ENCODE measurements around the gene CHID1. TPM values are rescaled to one million over a fixed set of nuclear protein-coding genes. Genes with fewer than 3 reads are reported as not detected.

The CHID1 gene
- total RNA-seq, 1 donor from 2014 or later: 112 TPM

DNA sequence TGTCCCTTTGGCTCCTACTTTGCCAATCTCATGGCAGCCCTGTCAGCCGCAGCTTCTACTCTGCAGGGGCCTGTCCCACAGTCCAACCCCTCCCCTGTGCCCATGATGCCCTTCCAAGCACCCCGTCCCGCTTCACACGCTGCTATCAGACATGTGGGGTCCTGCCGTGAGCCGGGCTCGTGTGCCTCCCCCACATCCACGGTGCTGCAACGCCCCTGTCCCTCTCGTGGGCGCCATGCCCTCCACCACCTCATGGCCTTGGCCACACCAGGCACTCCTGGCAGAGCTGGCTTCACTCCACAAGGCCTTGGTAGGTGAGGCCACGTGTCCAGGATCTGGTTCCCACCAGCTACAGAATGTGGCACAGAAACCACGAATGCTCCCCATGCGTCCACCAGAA lies 23.0 kb downstream of the CHID1 start:
- Mint-ChIP-seq H3K9me3 (ENCODE audit: unreplicated experiment) (no peaks in the 10 kb centered on the region), H3K27ac (ENCODE audit: unreplicated experiment) (no peak overlapping the region), H3K27me3 (ENCODE audit: unreplicated experiment) (no peaks in the 10 kb centered on the region), H3K4me3 (ENCODE audit: unreplicated experiment) (no peak overlapping the region), H3K36me3 (ENCODE audit: unreplicated experiment) (peaks cover 12% of the 10 kb centered on the region), H3K4me1 (ENCODE audit: unreplicated experiment) (peaks cover 1% of the 10 kb centered on the region)
- no peak for DNase-seq (ENCODE audit: extremely low spot score, unreplicated experiment)
- TF ChIP-seq, protein P1, sequence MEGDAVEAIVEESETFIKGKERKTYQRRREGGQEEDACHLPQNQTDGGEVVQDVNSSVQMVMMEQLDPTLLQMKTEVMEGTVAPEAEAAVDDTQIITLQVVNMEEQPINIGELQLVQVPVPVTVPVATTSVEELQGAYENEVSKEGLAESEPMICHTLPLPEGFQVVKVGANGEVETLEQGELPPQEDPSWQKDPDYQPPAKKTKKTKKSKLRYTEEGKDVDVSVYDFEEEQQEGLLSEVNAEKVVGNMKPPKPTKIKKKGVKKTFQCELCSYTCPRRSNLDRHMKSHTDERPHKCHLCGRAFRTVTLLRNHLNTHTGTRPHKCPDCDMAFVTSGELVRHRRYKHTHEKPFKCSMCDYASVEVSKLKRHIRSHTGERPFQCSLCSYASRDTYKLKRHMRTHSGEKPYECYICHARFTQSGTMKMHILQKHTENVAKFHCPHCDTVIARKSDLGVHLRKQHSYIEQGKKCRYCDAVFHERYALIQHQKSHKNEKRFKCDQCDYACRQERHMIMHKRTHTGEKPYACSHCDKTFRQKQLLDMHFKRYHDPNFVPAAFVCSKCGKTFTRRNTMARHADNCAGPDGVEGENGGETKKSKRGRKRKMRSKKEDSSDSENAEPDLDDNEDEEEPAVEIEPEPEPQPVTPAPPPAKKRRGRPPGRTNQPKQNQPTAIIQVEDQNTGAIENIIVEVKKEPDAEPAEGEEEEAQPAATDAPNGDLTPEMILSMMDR (IDR thresholded peaks at IDR 0.05): no peak

DNA sequence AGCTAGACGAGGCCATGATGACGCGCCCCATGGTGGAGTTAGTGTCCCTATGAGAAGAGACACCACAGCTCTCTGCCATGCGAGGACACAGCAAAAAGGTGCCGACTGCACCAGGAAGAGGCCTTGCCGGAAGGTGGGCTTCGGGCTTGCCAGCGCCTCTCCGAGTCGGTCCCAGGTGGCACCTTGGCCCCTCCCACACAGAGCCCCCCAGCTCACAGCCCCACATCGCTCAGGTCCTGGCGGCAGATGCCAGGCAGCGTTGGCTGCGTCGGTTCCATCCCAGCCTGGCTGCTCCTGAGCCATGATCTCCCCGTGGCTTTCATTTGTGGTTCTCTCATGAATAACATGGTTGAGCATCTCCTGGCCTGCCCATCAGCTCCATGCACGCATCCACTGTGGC lies 24.0 kb downstream of the CHID1 start:
- Mint-ChIP-seq H3K9me3 (ENCODE audit: unreplicated experiment) (no peaks in the 10 kb centered on the region), H3K36me3 (ENCODE audit: unreplicated experiment) (peaks cover 16% of the 10 kb centered on the region), H3K4me3 (ENCODE audit: unreplicated experiment) (no peak overlapping the region), H3K27me3 (ENCODE audit: unreplicated experiment) (no peaks in the 10 kb centered on the region), H3K27ac (ENCODE audit: unreplicated experiment) (no peak overlapping the region), H3K4me1 (ENCODE audit: unreplicated experiment) (peaks cover 6% of the 10 kb centered on the region)
- TF ChIP-seq, protein P1 (IDR thresholded peaks at IDR 0.05): no peak
- DNase-seq (ENCODE audit: extremely low spot score, unreplicated experiment): no peak

DNA sequence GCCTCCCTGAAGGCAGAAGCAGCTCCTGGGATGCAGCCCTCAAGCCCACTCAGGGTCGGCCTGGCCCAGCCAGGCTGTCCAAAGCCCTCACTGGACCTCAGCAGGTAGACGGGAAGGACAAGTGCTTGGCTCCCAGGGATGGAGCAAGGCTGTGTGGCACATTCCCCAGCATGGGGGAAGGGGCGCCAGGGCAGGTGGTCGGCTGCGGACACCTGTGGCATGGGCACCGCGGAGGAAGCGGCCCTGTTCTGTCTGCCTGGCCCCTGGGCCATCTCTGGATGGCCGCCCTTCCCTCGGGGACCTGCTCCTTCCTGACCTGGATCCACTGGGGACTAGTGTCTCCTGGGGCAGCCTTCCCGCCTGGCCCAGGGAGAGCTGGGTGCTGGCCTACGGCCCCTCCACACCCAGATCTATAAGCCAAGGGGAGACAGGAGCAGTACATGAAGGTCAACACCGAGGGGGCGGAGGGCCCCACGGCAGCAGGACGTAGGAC lies 26.0 kb downstream of the CHID1 start:
- H3K4me1 Mint-ChIP-seq (ENCODE audit: unreplicated experiment): peaks cover 6% of the 10 kb centered on the region
- H3K27ac Mint-ChIP-seq (ENCODE audit: unreplicated experiment): no peak overlapping the region
- TF ChIP-seq, protein P1 (IDR thresholded peaks at IDR 0.05): no peak
- H3K36me3 Mint-ChIP-seq (ENCODE audit: unreplicated experiment): peaks cover 24% of the 10 kb centered on the region
- DNase-seq (ENCODE audit: extremely low spot score, unreplicated experiment): no peak
- H3K4me3 Mint-ChIP-seq (ENCODE audit: unreplicated experiment): no peak overlapping the region
- H3K27me3 Mint-ChIP-seq (ENCODE audit: unreplicated experiment): no peaks in the 10 kb centered on the region
- no peaks in the 10 kb centered on the region for H3K9me3 Mint-ChIP-seq (ENCODE audit: unreplicated experiment)

DNA sequence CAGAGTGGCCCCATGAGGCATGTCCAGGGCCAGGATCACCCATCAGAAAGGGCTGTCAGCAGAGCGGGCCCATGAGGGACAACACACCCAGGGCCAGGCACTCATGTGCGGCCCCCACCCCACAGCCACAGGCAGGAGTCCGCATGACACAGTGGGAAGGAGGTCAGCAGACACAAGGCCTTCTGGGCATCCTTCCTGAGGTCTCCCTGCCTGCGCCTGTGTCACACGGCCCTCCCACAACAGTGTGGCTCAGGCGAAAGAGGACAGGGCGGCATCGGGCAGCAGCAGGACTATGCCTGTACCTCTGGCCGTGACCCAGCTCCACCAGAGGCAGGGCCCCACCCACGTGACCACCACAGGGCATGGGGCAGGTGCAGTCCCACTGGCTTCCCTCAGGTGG lies 27.1 kb downstream of the CHID1 start:
- peaks cover 24% of the 10 kb centered on the region for H3K36me3 Mint-ChIP-seq (ENCODE audit: unreplicated experiment)
- H3K27me3 Mint-ChIP-seq (ENCODE audit: unreplicated experiment): no peaks in the 10 kb centered on the region
- H3K9me3 Mint-ChIP-seq (ENCODE audit: unreplicated experiment): no peaks in the 10 kb centered on the region
- no peak overlapping the region for H3K4me3 Mint-ChIP-seq (ENCODE audit: unreplicated experiment)
- H3K27ac Mint-ChIP-seq (ENCODE audit: unreplicated experiment): no peak overlapping the region
- TF ChIP-seq, protein P1 (IDR thresholded peaks at IDR 0.05): no peak
- peaks cover 6% of the 10 kb centered on the region for H3K4me1 Mint-ChIP-seq (ENCODE audit: unreplicated experiment)
- DNase-seq (ENCODE audit: extremely low spot score, unreplicated experiment): no peak

DNA sequence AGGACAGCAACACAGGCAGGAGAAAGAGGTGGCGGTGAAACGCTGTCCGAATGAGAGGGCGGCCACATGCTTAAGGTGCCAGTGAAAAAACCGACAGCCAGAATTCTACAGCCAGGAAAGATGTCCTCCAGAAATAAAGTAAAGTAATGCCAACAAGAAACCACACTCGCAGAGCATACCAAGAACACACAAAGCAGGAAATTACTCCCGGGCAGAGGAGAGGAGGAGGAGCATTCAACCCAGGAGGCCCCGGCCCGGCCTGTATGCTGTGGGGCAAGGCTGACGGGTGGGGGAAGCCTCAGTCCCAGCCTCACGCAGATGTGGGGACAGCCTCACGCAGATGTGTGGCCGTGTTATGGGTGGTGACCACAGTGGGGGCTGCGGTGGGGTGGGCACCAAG lies 28.0 kb downstream of the CHID1 start:
- H3K4me3 Mint-ChIP-seq (ENCODE audit: unreplicated experiment): no peak overlapping the region
- peaks cover 6% of the 10 kb centered on the region for H3K4me1 Mint-ChIP-seq (ENCODE audit: unreplicated experiment)
- H3K27ac Mint-ChIP-seq (ENCODE audit: unreplicated experiment): peak overlapping the region; percentile 63

More for the DNA sequence above, 28.0 kb downstream of the CHID1 start:
- Mint-ChIP-seq H3K27me3 (ENCODE audit: unreplicated experiment) (no peaks in the 10 kb centered on the region), H3K36me3 (ENCODE audit: unreplicated experiment) (peaks cover 23% of the 10 kb centered on the region), H3K9me3 (ENCODE audit: unreplicated experiment) (no peaks in the 10 kb centered on the region)
- no peak for DNase-seq (ENCODE audit: extremely low spot score, unreplicated experiment)
- TF ChIP-seq, protein P1 (IDR thresholded peaks at IDR 0.05): no peak
